Kidney glomerular epithelial cell (primary cell): Measurements from ENCODE around the gene RNPEP.
"Not testable (repeated sequence)": the region's sequence is repeated elsewhere in the genome, so short reads cannot be mapped to it uniquely, and the experiment has no call there.

Source experiments
- DNase-seq: peaks from one replicate; lab custom pipeline; 2025; lab: John Stamatoyannopoulos, UW

The RNPEP gene

DNA sequence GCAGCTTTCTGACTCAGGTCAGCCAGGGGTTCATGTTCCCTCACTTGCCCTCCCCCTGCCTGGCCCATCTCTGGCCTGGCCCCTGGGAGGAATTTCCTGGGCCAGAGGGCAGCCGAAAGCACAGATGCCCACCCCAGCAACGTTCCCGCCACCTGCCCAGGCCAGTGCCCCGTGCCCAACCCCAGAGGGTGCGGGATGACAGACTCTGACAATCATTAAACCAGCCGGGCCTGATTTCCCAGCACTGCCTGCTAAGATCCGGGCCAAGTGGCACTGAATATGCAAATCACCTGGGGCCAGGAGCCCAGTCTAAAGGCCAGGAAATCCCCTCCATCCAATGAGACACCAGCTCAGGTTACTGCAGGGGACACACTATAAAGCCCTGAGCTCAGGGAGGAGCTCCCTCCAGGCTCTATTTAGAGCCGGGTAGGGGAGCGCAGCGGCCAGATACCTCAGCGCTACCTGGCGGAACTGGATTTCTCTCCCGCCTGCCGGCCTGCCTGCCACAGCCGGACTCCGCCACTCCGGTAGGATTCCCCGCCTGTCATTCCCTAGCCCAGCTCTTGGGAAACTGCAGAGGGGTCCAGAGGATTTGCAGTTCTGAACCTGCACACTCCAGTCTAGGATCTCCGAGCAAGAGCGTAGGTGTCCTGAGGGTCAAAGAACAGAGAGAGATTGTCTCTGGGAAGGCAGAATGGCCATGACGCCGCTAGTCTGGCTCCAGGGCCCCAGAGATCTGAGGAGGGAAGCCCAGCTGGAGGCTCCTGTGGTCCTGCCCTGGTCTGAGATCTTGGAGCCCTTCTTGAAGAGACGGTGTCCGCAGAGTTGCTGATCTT is 27.9 kb downstream of the RNPEP start, which contains the start of gene ELF3:
ELF3 (plus strand) TSS at position 408 of the 836 bp plus-strand sequence. CDS start 550 bp downstream, outside the sequence.
- peak; percentile 98 for DNase-seq

- DNase-seq, result no peak
Observed at GRCh38 chr1:202011994-202012393, 29.5 kb downstream of the RNPEP start.

GRCh38 chr1:202012544-202013478 is 30.4 kb downstream of the RNPEP start:
- DNase-seq, result no peak

- DNase-seq, result no peak
Observed at GRCh38 chr1:202013603-202014002, 31.2 kb downstream of the RNPEP start.

- DNase-seq, result no peak
Observed at GRCh38 chr1:202014060-202014459, 31.6 kb downstream of the RNPEP start.

DNA sequence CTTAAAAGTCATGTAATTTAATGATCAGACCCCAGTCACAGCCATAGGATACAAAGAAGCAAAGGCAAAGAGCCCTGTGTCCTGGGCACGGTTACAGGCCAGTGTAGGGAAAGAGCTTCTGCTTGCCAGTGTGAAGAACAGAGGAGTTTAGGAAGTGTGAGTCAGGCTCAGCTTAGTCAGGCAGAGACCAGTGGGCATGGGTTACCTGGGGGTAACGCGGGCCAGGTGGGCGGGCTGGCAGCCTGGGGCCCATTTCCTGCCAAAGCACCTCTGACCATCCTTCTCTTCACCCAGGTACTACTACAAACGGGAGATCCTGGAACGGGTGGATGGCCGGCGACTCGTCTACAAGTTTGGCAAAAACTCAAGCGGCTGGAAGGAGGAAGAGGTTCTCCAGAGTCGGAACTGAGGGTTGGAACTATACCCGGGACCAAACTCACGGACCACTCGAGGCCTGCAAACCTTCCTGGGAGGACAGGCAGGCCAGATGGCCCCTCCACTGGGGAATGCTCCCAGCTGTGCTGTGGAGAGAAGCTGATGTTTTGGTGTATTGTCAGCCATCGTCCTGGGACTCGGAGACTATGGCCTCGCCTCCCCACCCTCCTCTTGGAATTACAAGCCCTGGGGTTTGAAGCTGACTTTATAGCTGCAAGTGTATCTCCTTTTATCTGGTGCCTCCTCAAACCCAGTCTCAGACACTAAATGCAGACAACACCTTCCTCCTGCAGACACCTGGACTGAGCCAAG is 32.6 kb downstream of the RNPEP start:
- no peak for DNase-seq

DNA sequence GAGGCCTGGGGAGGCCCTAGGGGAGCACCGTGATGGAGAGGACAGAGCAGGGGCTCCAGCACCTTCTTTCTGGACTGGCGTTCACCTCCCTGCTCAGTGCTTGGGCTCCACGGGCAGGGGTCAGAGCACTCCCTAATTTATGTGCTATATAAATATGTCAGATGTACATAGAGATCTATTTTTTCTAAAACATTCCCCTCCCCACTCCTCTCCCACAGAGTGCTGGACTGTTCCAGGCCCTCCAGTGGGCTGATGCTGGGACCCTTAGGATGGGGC is 33.2 kb downstream of the RNPEP start:
- DNase-seq, result no peak

GRCh38 chr1:202016022-202016810 is 33.8 kb downstream of the RNPEP start:
- DNase-seq, result peak; percentile 2

DNA sequence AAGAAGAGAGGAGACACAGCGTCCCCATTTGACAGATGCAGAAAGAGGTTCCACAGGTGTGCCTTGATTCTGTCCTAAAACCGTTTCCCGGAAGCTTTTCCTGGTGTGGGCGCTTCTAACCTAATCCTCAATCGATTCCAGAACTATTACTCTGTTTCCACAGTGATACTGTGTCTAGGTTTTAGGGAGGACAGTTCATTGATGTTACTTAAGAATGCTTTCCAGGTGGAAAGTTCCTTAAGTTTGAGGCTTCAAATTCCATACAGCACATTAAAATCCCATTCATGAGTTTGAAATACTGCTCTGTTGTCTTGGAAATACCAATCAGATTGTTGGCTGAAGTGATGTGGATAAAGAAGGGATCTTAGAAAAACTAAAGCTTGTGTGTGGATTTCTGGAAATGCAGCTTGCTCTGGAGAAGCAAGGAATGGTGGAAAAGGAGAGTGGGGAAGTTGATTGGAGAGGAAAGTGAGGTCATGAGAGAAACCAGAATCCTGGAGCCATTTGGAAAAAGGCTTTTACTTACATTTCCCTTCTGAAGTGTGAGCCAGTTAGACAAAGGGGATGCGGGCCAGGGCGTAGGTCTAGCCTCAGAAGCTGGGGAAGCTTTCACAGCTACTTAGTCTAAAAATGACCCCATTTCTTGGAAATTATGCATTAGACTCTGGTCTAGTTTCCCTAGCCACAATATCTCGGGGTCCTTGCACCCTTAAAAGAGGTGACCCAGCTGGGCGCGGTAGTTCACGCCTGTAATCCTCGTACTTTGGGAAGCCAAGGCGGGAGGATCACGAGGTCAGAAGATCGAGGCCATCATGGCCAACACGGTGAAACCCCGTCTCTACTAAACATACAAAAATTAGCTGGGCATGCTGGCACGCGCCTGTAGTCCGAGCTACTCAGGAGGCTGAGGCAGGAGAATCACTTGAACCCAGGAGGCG is 34.6 kb downstream of the RNPEP start:
- no peak for DNase-seq

- no peak for DNase-seq
Observed at GRCh38 chr1:202017749-202018467, 35.5 kb downstream of the RNPEP start.

DNA sequence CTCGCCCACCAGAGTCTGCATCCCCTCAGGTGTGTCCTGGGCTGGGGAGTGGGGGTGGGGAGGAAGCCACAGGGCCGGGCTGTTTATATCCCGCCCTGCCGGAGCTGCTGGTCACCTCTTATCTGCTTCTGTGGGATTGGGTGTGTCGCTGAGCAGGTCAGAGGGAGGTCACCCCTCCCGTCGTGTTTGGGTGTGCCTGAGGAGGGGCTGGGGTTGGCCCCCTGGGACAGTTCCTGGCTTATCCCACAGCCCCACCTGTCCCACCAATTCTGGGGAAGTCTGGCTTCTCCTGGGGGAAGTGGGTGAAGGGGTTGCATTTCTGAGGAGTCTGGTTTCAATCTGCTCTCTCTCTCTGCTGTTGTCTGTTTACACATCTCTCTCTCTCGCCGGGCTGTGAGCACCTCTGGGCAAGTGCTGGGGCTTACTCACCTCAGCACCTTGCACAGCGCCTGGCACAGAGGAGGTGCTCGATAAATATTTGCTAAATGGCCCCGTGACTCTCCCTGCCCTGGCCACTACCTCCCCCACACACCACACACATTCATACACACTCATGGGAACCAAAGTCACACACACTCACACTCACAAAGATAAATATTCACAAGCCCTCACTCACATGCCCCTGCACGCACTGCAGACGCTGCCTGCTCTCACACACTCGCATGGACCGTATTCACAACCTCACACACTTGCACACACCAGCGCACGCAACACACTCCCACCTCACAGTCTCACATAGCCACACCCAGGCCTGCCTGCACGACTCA is 36.2 kb downstream of the RNPEP start:
- DNase-seq, result peak; percentile 68

- not testable (repeated sequence) for DNase-seq
Observed at GRCh38 chr1:202019235-202019558, 36.7 kb downstream of the RNPEP start.

DNA sequence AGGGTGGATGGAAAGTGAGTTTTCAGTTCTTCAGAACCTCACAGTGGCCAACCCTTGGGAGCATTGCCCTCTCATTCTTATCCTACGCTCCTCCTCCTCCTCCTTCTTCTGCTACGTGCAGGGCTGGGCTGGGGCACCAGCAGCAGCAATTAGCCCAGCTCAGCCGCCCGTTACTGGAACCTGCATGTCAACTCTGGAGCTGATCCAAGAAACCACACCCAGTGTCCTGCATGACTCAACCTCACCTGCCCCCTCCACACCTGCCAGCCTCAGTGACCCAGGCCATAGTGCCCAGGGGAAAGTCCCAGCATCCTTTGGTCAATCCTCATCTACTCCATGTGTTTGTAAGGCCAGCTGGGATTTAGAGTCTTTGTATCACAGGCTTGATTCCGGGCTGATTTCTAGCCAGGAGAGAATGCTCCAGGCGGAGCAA is 40.6 kb downstream of the RNPEP start:
- no peak for DNase-seq

DNA sequence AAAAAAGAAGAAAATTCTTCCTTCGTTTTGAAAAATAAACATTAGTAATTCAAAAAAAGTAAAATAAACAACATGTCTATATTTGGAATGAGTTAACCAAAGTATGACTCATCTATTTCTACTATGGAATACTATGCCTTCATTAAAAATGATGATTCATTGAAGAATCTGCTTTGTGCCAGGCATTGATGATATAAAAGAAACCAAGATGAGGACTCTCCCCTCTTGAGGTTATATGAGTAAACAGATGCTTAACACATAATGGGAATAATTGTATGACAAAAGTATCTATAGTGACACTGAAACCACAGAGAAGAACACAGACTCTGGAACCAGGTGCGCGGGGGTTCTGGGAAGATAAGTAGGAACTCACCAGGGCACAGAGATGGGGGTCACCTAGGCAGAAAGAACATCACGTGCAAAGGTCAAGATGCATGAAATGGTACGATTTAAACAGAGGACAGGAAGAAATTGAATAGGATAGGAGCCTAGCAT is 46.8 kb downstream of the RNPEP start:
- DNase-seq, result peak; percentile 49

- DNase-seq, result no peak
Observed at GRCh38 chr1:202029727-202030126, 47.3 kb downstream of the RNPEP start.

DNA sequence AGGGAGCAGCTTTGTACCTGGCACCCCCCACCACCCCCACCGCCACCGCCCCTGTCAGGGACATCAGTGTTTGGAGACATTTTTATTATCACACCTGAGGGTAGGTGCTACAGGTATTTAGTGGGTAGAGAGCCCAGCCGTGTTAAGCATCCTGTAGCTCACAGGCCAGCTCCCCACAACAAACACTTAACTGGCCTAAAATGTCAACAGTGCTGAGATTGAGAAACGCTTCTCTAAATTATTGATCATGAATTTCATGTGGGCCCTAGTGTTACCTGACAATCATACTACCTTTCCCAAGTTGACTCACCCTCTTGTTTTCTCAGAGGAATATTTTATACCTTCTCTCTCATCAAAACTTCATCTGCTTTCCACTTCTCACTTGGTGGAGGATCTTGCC is 49.3 kb downstream of the RNPEP start:
- no peak for DNase-seq

GRCh38 chr1:202034149-202034682 is 51.8 kb downstream of the RNPEP start:
- DNase-seq, result peak; percentile 36

- peak; percentile 97 for DNase-seq
Observed at GRCh38 chr1:202034683-202035462, 52.4 kb downstream of the RNPEP start.
